Astrocyte (in vitro differentiated cells and primary cell): ENCODE results near the gene METTL16.

Experiments
- EZH2 ChIP-seq: IDR thresholded peaks from 2 replicates; pipeline ENCODE4 v1.6.1; 2012; ENCODE audit warnings: mild to moderate bottlenecking, low read length, inconsistent platforms; ENCODE audit not compliant: insufficient read depth
- TF ChIP-seq, protein P1 (sequence below): IDR thresholded peaks from 2 replicates; pipeline ENCODE4 v1.5.1; 2011; ENCODE audit warnings: low read depth, mild to moderate bottlenecking, inconsistent platforms, low read length, moderate library complexity; ENCODE audit not compliant: insufficient read depth

DNA sequence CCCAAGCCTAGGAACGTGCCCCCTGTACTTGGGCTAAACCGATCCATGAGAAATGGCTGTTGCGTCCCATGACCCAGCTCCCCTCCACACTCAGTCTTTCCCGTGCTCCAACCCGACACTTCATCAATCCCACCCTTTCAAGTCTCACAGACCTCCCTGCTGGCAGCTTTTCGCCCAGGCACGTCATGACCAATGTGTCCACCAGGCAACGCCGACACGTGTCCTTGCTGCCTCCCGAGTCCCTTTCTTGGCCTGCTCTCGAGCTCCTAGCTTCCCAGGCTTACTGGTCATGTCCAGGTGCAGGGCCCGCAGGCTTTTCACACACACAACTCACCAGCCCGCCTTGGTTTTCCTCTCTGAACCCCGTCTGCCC, 123.0 kb downstream of the METTL16 start:
- TF ChIP-seq, protein P1, sequence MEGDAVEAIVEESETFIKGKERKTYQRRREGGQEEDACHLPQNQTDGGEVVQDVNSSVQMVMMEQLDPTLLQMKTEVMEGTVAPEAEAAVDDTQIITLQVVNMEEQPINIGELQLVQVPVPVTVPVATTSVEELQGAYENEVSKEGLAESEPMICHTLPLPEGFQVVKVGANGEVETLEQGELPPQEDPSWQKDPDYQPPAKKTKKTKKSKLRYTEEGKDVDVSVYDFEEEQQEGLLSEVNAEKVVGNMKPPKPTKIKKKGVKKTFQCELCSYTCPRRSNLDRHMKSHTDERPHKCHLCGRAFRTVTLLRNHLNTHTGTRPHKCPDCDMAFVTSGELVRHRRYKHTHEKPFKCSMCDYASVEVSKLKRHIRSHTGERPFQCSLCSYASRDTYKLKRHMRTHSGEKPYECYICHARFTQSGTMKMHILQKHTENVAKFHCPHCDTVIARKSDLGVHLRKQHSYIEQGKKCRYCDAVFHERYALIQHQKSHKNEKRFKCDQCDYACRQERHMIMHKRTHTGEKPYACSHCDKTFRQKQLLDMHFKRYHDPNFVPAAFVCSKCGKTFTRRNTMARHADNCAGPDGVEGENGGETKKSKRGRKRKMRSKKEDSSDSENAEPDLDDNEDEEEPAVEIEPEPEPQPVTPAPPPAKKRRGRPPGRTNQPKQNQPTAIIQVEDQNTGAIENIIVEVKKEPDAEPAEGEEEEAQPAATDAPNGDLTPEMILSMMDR, result no peak
- TF ChIP-seq EZH2, result no peak
